C4-2B (cell line): ENCODE results near the gene HMX1.

Experiments
- CTCF ChIP-seq: fragments of 450-650 bp; conservative IDR thresholded peaks from 2 replicates; pipeline ENCODE4 v1.5.1; 2017; ENCODE audit warnings: mild to moderate bottlenecking
- ZFX ChIP-seq: fragments of 450-650 bp; IDR thresholded peaks from 2 replicates; pipeline ENCODE4 v1.6.1; 2017

- TF ChIP-seq CTCF (no peak), ZFX (no peak)
Observed at GRCh38 chr4:8846826-8847225, 24.8 kb downstream of the HMX1 start.
